Measurements from ENCODE around the gene DYRK1B. TPM values are rescaled to one million over a fixed set of nuclear protein-coding genes. Genes with fewer than 3 reads are reported as not detected.
A peak's percentile ranks its signal among the peaks of the same experiment; 100 is the strongest.
"Not testable (repeated sequence)": the region's sequence is repeated elsewhere in the genome, so short reads cannot be mapped to it uniquely, and the experiment has no call there.

DYRK1B gene
- total and polyA plus RNA-seq, 11 donors, result 12.8 to 49.1 (median 24.9) TPM

- Histone ChIP-seq H3K27me3 (no peaks in the 10 kb centered on the region), H3K4me3 (no peak overlapping the region), H3K4me1 (peaks cover 0 to 2% (median 0%) of the 10 kb centered on the region in 12 donors), H3K9me3 (no peaks in the 10 kb centered on the region), H3K36me3 (no peaks in the 10 kb centered on the region), H3K27ac (no peak overlapping the region)
- DNase-seq (no peak), ATAC-seq (no peak)
- TF ChIP-seq, protein P1, sequence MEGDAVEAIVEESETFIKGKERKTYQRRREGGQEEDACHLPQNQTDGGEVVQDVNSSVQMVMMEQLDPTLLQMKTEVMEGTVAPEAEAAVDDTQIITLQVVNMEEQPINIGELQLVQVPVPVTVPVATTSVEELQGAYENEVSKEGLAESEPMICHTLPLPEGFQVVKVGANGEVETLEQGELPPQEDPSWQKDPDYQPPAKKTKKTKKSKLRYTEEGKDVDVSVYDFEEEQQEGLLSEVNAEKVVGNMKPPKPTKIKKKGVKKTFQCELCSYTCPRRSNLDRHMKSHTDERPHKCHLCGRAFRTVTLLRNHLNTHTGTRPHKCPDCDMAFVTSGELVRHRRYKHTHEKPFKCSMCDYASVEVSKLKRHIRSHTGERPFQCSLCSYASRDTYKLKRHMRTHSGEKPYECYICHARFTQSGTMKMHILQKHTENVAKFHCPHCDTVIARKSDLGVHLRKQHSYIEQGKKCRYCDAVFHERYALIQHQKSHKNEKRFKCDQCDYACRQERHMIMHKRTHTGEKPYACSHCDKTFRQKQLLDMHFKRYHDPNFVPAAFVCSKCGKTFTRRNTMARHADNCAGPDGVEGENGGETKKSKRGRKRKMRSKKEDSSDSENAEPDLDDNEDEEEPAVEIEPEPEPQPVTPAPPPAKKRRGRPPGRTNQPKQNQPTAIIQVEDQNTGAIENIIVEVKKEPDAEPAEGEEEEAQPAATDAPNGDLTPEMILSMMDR (IDR thresholded peaks at IDR 0.05), result no peak
- no peak for TF ChIP-seq POLR2A (IDR thresholded peaks at IDR 0.05)
- intact Hi-C loops (cut with DNase I), result no loop called here
- 87 to 91% (median 89%) methylated on average over 4 of the region's 4 CpGs for WGBS, 4 donors
Observed at GRCh38 chr19:39810424-39810823, 23.5 kb downstream of the DYRK1B start.

- no peaks in the 10 kb centered on the region for H3K27me3 ChIP-seq
- intact Hi-C loops (cut with DNase I), result loop anchor here in 1 of 10 donors (10.0 kb wide), 1 partner anchor 155 kb away; no protein-coding TSS in a partner anchor
- H3K4me3 ChIP-seq, result no peak overlapping the region
- no peak overlapping the region for H3K27ac ChIP-seq
- DNase-seq (no peak), ATAC-seq (no peak)
- TF ChIP-seq, protein P1 (IDR thresholded peaks at IDR 0.05), result no peak
- no peak for TF ChIP-seq POLR2A (IDR thresholded peaks at IDR 0.05)
- no peaks in the 10 kb centered on the region for H3K9me3 ChIP-seq
- WGBS, 4 donors, result 80 to 96% (median 91%) methylated on average over 4 of the region's 4 CpGs
- H3K36me3 ChIP-seq, result no peaks in the 10 kb centered on the region
- no peaks in the 10 kb centered on the region for H3K4me1 ChIP-seq
Observed at GRCh38 chr19:39809368-39809767, 24.6 kb downstream of the DYRK1B start.

GRCh38 chr19:39808688-39809087 is 25.3 kb downstream of the DYRK1B start:
- H3K4me3 ChIP-seq, ATAC-seq, H3K4me1 ChIP-seq, H3K27me3 ChIP-seq, H3K9me3 ChIP-seq, H3K27ac ChIP-seq, H3K36me3 ChIP-seq, DNase-seq: not testable (repeated sequence)
- intact Hi-C loops (cut with DNase I), result loop anchor here in 1 of 10 donors (10.0 kb wide), 1 partner anchor 156 kb away; no protein-coding TSS in a partner anchor
- WGBS, 4 donors, result 82 to 91% (median 89%) methylated on average over 7 of the region's 7 CpGs

GRCh38 chr19:39807846-39808364 is 26.1 kb downstream of the DYRK1B start:
- Histone ChIP-seq H3K4me3 (no peak overlapping the region), H3K4me1 (no peaks in the 10 kb centered on the region), H3K9me3 (no peaks in the 10 kb centered on the region), H3K36me3 (no peaks in the 10 kb centered on the region), H3K27ac (no peak overlapping the region), H3K27me3 (no peaks in the 10 kb centered on the region)
- intact Hi-C loops (cut with DNase I), result loop anchor here in 1 of 10 donors (10.0 kb wide), 1 partner anchor 157 kb away; no protein-coding TSS in a partner anchor
- DNase-seq, result no peak
- ATAC-seq, result no peak
- TF ChIP-seq, protein P1 (IDR thresholded peaks at IDR 0.05), result no peak
- TF ChIP-seq POLR2A (IDR thresholded peaks at IDR 0.05), result no peak
- 78 to 82% (median 80%) methylated on average over 5 of the region's 5 CpGs for WGBS, 4 donors

GRCh38 chr19:39805104-39805503 is 28.9 kb downstream of the DYRK1B start:
- Histone ChIP-seq H3K4me1 (no peaks in the 10 kb centered on the region), H3K9me3 (no peaks in the 10 kb centered on the region), H3K27ac (no peak overlapping the region), H3K27me3 (peaks cover 0 to 12% (median 0%) of the 10 kb centered on the region in 9 donors), H3K36me3 (no peaks in the 10 kb centered on the region), H3K4me3 (no peak overlapping the region)
- WGBS, 4 donors, result 7 to 23% (median 9%) methylated on average over 3 to 5 of the region's 5 CpGs
- TF ChIP-seq, protein P1 (IDR thresholded peaks at IDR 0.05), result no peak
- no peak for TF ChIP-seq POLR2A (IDR thresholded peaks at IDR 0.05)
- ATAC-seq, result peak in 2 of 4 donors; percentile 13 to 46
- intact Hi-C loops (cut with DNase I), result loop anchor here in 1 of 10 donors (10.0 kb wide), 1 partner anchor 160 kb away; no protein-coding TSS in a partner anchor
- peak in 1 of 5 donors; percentile 54 for DNase-seq

Measured in heart left ventricle (tissue), 16 donors.